ENCODE measurements around the gene AKAP6. TPM values are rescaled to one million over a fixed set of nuclear protein-coding genes. Genes with fewer than 3 reads are reported as not detected.

AKAP6 gene
- total RNA-seq, 1 experiment from 2014 or later, result 1.9 TPM

GRCh38 chr14:32545095-32545494, 216.0 kb downstream of the AKAP6 start:
- TF ChIP-seq ZNF274 (IDR thresholded peaks at IDR 0.05; ENCODE audit: low read depth, low read length), result no peak
- no peak for TF ChIP-seq ZFX (IDR thresholded peaks at IDR 0.05)
- no peak for TF ChIP-seq FOSL1 (IDR thresholded peaks at IDR 0.05; ENCODE audit: low read depth)
- TF ChIP-seq EGR1 (IDR thresholded peaks at IDR 0.05; ENCODE audit: low read depth), result no peak
- no peak for TF ChIP-seq EZH2phosphoT487 (IDR thresholded peaks at IDR 0.05; ENCODE audit: borderline replicate concordance)
- TF ChIP-seq SP1 (IDR thresholded peaks at IDR 0.05; ENCODE audit: low read depth), result no peak
- no peak for TF ChIP-seq REST (IDR thresholded peaks at IDR 0.05; ENCODE audit: low read depth)
- TF ChIP-seq POLR2A (IDR thresholded peaks at IDR 0.05; ENCODE audit: borderline replicate concordance, extremely low read depth, insufficient read depth, insufficient read length), result no peak
- no peak for TF ChIP-seq MAX (IDR thresholded peaks at IDR 0.05)
- TF ChIP-seq CEBPB (IDR thresholded peaks at IDR 0.05; ENCODE audit: low read depth), result no peak
- TF ChIP-seq JUND (IDR thresholded peaks at IDR 0.05), result no peak
- TF ChIP-seq POLR2AphosphoS5 (IDR thresholded peaks at IDR 0.05; ENCODE audit: low read depth, low read length), result no peak
- TF ChIP-seq ZBTB33 (IDR thresholded peaks at IDR 0.05; ENCODE audit: extremely low read depth, insufficient replicate concordance, low read length), result no peak
- TF ChIP-seq CBX3 (IDR thresholded peaks at IDR 0.05; ENCODE audit: low read depth), result no peak
- TF ChIP-seq SIN3A (IDR thresholded peaks at IDR 0.05; ENCODE audit: low read depth), result no peak
- TF ChIP-seq ELF1 (IDR thresholded peaks at IDR 0.05; ENCODE audit: borderline replicate concordance, low read depth), result no peak
- no peak for TF ChIP-seq ATF3 (IDR thresholded peaks at IDR 0.05)
- no peak for TF ChIP-seq CTCF (IDR thresholded peaks at IDR 0.05 in 2 of 3, conservative IDR thresholded peaks at IDR 0.05 in 1 of 3; ENCODE audit: borderline replicate concordance in 1 of 3, insufficient read depth in 1 of 3, low read depth in 2 of 3, low read length in 2 of 3)
- no peak for TF ChIP-seq TCF7L2 (IDR thresholded peaks at IDR 0.05; ENCODE audit: borderline replicate concordance, extremely low read depth, insufficient read depth, insufficient read length)
- TF ChIP-seq SRF (IDR thresholded peaks at IDR 0.05; ENCODE audit: low read depth), result no peak
- no peaks in the 10 kb centered on the region for H3K9me2 ChIP-seq (ENCODE audit: insufficient read depth)
- no peaks in the 10 kb centered on the region for H3K27me3 ChIP-seq (ENCODE audit: insufficient read depth, low read length)
- BruUV-seq (replicated peaks), result no TSS peak
- no peak overlapping the region for H3K27ac ChIP-seq (ENCODE audit: low read depth, low read length)
- H3K9me3 ChIP-seq (ENCODE audit: control insufficient read depth in 1 of 2, insufficient read depth in 1 of 2, low read depth in 1 of 2, low read length in 2 of 2), result no peaks in the 10 kb centered on the region
- H3K9ac ChIP-seq (ENCODE audit: low read length), result no peak overlapping the region
- H3K4me3 ChIP-seq (replicated peaks in 1 of 2; ENCODE audit: low read depth in 1 of 2, low read length in 2 of 2), result no peak overlapping the region
- ChIA-PET RAD21 (ENCODE audit: low non-redundant PET in 1 of 2, low total read pairs in 2 of 2, uncharacterized antibody in 2 of 2, unreplicated experiment in 2 of 2) (no interaction called here), POLR2A (no interaction called here), CTCF (no interaction called here)
- no peaks in the 10 kb centered on the region for H3K4me1 ChIP-seq (ENCODE audit: control insufficient read depth in 1 of 2, insufficient read depth in 2 of 2, low read length in 2 of 2)
- intact Hi-C loops (cut with micrococcal nuclease), result no loop called here
- H3K4me2 ChIP-seq (ENCODE audit: low read length), result no peak overlapping the region
- H4K20me1 ChIP-seq (ENCODE audit: insufficient read depth), result no peaks in the 10 kb centered on the region
- ATAC-seq (no peak), DNase-seq (ENCODE audit: low read depth, low spot score) (no peak)
- no peaks in the 10 kb centered on the region for H3K79me2 ChIP-seq (ENCODE audit: insufficient read depth, low read length)
- H3K36me3 ChIP-seq (ENCODE audit: control insufficient read depth in 1 of 2, insufficient read depth in 2 of 2, low read length in 2 of 2), result no peaks in the 10 kb centered on the region
- H2AFZ ChIP-seq (ENCODE audit: low read depth, low read length, poor library complexity, severe bottlenecking), result no peak overlapping the region
